Kidney (tissue), 14 donors: Measurements from ENCODE around the gene SLC38A8. TPM values are rescaled to one million over a fixed set of nuclear protein-coding genes. Genes with fewer than 3 reads are reported as not detected.

Experiments used
- DNase-seq, 5 donors: peaks; one replicate each; pipeline ENCODE4 v3.0.0-alpha.2; 2013 to 2020
- FAIRE-seq: peaks from 2 replicates; lab custom pipeline; 2012; peaks lifted over from hg19 to GRCh38; lab: Jason Lieb, UNC
- H3K27ac ChIP-seq, 2 donors: one replicate each; pipeline ENCODE4 v1.7.0; 2013; ENCODE audit warnings: low read depth in 2 of 2, low read length in 2 of 2, inconsistent platforms in 1 of 2
- H3K27me3 ChIP-seq: one replicate; pipeline ENCODE4 v1.7.1; 2013; ENCODE audit warnings: low read length, inconsistent platforms; ENCODE audit not compliant: control insufficient read depth, insufficient read depth
- H3K36me3 ChIP-seq, 3 donors: one replicate each; pipeline versions ENCODE4 v1.7.0 to v1.7.1; 2013; ENCODE audit warnings: low read length in 3 of 3, control low read depth in 1 of 3, inconsistent platforms in 1 of 3; ENCODE audit not compliant: insufficient read depth in 3 of 3, control insufficient read depth in 2 of 3
- H3K4me1 ChIP-seq, 3 donors: one replicate each; pipeline versions ENCODE4 v1.7.0 to v1.7.1; 2013; ENCODE audit warnings: low read length in 3 of 3, inconsistent platforms in 1 of 3, low read depth in 1 of 3; ENCODE audit not compliant: control insufficient read depth in 2 of 3, insufficient read depth in 2 of 3
- H3K4me3 ChIP-seq, 3 donors: one replicate each; pipeline versions ENCODE4 v1.7.0 to v1.8.1; 2013; ENCODE audit warnings: low read length in 3 of 3, control low read depth in 1 of 3, inconsistent platforms in 1 of 3
- H3K9ac ChIP-seq, 3 donors: one replicate each; pipeline versions ENCODE4 v1.7.0 to v1.7.1; 2013; ENCODE audit warnings: low read length in 3 of 3, control low read depth in 1 of 3, inconsistent platforms in 1 of 3
- H3K9me3 ChIP-seq, 3 donors: one replicate each; pipeline versions ENCODE4 v1.7.0 to v1.7.1; 2013; ENCODE audit warnings: low read length in 3 of 3, control low read depth in 1 of 3, inconsistent platforms in 1 of 3; ENCODE audit not compliant: control insufficient read depth in 2 of 3, insufficient read depth in 1 of 3
- CTCF ChIP-seq: IDR thresholded peaks from 3 replicates; pipeline ENCODE4 v1.5.1; 2012; ENCODE audit warnings: mild to moderate bottlenecking, moderate library complexity, borderline replicate concordance; ENCODE audit not compliant: insufficient read depth; ENCODE audit errors: extremely low read depth
- intact Hi-C: fragments of 100-400 bp; cut with DNase I; formaldehyde crosslinking; loops from one replicate; pipeline ENCODE4 v1.11.1; 2022
- polyA plus RNA-seq: library from polyadenylated mRNA; stranded (reverse); fragments of 350-450 nt; fragmentation: Illumina TruSeq; extraction: RNeasy Lipid Tissue Mini Kit (QIAGEN cat#74804); gene quantifications from one replicate; pipeline ENCODE4 v1.2.3, GENCODE V29; 2014; ENCODE audit warnings: low read depth, low replicate concordance; ENCODE audit not compliant: insufficient read depth
- total RNA-seq: library from RNA; stranded (reverse); fragmentation: NEBNext Ultra II Directional; extraction: Animal tissue kit (Norgen Biotek cat#: 25700); gene quantifications from one replicate; pipeline ENCODE4 v1.2.1, GENCODE V29; 2021
- donor health status: control.
- donor health status: control.
- donor health status: control.
- donor health status: control.
- donor health status: control.
- donor health status: DM: yes; HTN: yes; CAD: no.
- donor health status: Normal renal cell carcinoma (clear cell type).

Gene SLC38A8
- total and polyA plus RNA-seq, 2 donors from 2014 or later, result 0.30 TPM; not detected in 1

GRCh38 chr16:84074721-84075120 is 32.1 kb upstream of the SLC38A8 start:
- Histone ChIP-seq H3K36me3 (peaks cover 4 to 45% (median 31%) of the 10 kb centered on the region in 3 donors), H3K4me3 (no peak overlapping the region), H3K27ac (no peak overlapping the region), H3K27me3 (no peaks in the 10 kb centered on the region), H3K9me3 (no peaks in the 10 kb centered on the region), H3K4me1 (no peaks in the 10 kb centered on the region), H3K9ac (no peak overlapping the region)
- intact Hi-C loops, result no loop called here
- no peak for DNase-seq
- TF ChIP-seq CTCF, result no peak
- no peak for FAIRE-seq

GRCh38 chr16:84072014-84072413 is 29.4 kb upstream of the SLC38A8 start:
- intact Hi-C loops, result no loop called here
- no peak overlapping the region for H3K9ac ChIP-seq
- FAIRE-seq (no peak), DNase-seq (no peak)
- no peak for TF ChIP-seq CTCF
- H3K27ac ChIP-seq, result no peak overlapping the region
- H3K9me3 ChIP-seq, result no peaks in the 10 kb centered on the region
- H3K4me3 ChIP-seq, result no peak overlapping the region
- no peaks in the 10 kb centered on the region for H3K4me1 ChIP-seq
- H3K36me3 ChIP-seq, result peaks cover 4 to 60% (median 49%) of the 10 kb centered on the region in 3 donors
- H3K27me3 ChIP-seq, result no peaks in the 10 kb centered on the region

DNA sequence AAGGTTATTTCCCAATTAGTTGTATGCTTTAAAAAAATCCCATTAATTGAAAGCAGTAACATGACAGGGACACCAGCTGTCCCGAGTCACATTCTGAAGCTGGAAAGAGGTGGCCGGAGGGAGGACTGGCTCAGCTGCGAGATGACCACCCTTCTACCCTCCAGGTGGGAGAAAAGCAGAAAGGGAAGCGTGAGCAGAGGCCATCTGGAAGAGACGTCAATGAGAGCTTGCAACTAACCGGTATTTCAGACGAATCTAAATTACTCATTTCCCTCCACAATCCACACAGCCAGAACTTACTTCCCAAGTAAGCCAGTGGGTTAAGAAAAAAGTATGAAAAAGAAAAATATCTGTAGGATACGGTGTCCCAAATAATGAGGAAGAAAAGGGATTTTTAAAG is 28.5 kb upstream of the SLC38A8 start:
- Histone ChIP-seq H3K27ac (no peak overlapping the region), H3K27me3 (no peaks in the 10 kb centered on the region), H3K4me1 (no peaks in the 10 kb centered on the region), H3K4me3 (no peak overlapping the region), H3K9me3 (no peaks in the 10 kb centered on the region), H3K9ac (no peak overlapping the region), H3K36me3 (peaks cover 5 to 65% (median 56%) of the 10 kb centered on the region in 3 donors)
- TF ChIP-seq CTCF, result no peak
- intact Hi-C loops, result no loop called here
- FAIRE-seq (no peak), DNase-seq (no peak)

- no peak for FAIRE-seq
- no peaks in the 10 kb centered on the region for H3K27me3 ChIP-seq
- no peak overlapping the region for H3K27ac ChIP-seq
These were observed 26.9 kb upstream of the SLC38A8 start for GRCh38 chr16:84069540-84069939.

More at GRCh38 chr16:84069540-84069939, 26.9 kb upstream of the SLC38A8 start:
- H3K36me3 ChIP-seq, result peaks cover 5 to 59% (median 53%) of the 10 kb centered on the region in 3 donors
- no peak for TF ChIP-seq CTCF
- no peak for DNase-seq
- H3K9me3 ChIP-seq, result no peaks in the 10 kb centered on the region
- H3K4me3 ChIP-seq, result no peak overlapping the region
- no peak overlapping the region for H3K9ac ChIP-seq
- no peaks in the 10 kb centered on the region for H3K4me1 ChIP-seq
- intact Hi-C loops, result no loop called here
